ENCODE measurements around the gene TMCC3. TPM values are rescaled to one million over a fixed set of nuclear protein-coding genes. Genes with fewer than 3 reads are reported as not detected.

TMCC3 gene
- total RNA-seq, 2 experiments from 2014 or later, result 5.7 to 9.4 TPM

DNA sequence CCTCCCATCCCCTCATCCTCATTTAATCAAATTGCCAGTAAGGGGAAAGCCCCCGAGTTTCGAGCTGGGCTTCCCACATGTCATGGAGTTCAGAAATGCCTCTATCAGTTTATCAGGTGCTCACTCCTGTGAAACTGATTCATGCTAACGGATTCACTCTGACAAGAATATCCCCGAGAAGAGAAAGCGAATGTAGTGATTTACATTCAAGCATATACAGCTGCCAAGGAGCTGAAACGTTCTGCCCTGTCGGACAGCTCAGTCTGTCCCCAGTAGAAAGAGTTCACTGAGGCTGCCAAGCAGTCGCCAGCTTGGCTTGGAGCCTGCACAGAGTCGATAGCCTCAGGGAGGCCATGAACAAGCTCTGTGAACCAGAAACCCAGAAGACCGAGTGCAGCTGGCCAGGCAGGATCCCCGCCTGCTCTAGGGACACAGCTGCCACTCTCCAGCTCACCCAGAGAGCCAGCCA lies 88.4 kb downstream of the TMCC3 start:
- peak overlapping the region; percentile 97 for H2AFZ ChIP-seq (ENCODE audit: low read length)
- peak; percentile 40 for DNase-seq (ENCODE audit: low spot score)
- no peaks in the 10 kb centered on the region for H4K20me1 ChIP-seq (ENCODE audit: insufficient read depth, low read length)
- intact Hi-C loops (cut with micrococcal nuclease; ENCODE audit: unreplicated experiment), result loop anchor here (5.0 kb wide), 1 partner anchor 315 kb away; no protein-coding TSS in a partner anchor
- ChIA-PET CTCF (ENCODE audit: unreplicated experiment) (interaction anchor here (0.6 to 0.8 kb wide), 2 partner anchors 149 to 313 kb away, joined by 3 to 9 read pairs; no protein-coding TSS in a partner anchor), POLR2A (interaction anchor here (0.5 to 1.5 kb wide), 7 partner anchors 16 to 516 kb away, joined by 3 to 7 read pairs (median 4); no protein-coding TSS in a partner anchor)
- H3K36me3 ChIP-seq (ENCODE audit: insufficient read depth, low read length), result no peaks in the 10 kb centered on the region
- no peaks in the 10 kb centered on the region for H3K9me2 ChIP-seq (ENCODE audit: insufficient read depth, low read length)
- H3K4me2 ChIP-seq (ENCODE audit: low read length), result peak overlapping the region; percentile 65; the same call in 1 of the 2 replicates
- H3K4me3 ChIP-seq (ENCODE audit: low read depth, low read length, poor library complexity, severe bottlenecking), result peak overlapping the region; percentile 19
- BruUV-seq (replicated peaks), result no TSS peak
- no peak overlapping the region for H3K27ac ChIP-seq (ENCODE audit: low read depth, low read length, poor library complexity, severe bottlenecking)
- peaks cover 21% of the 10 kb centered on the region for H3K4me1 ChIP-seq (ENCODE audit: insufficient read depth, low read length, poor library complexity, severe bottlenecking)
- H3K9me3 ChIP-seq (ENCODE audit: low read length), result no peaks in the 10 kb centered on the region
- TF ChIP-seq, protein P1, sequence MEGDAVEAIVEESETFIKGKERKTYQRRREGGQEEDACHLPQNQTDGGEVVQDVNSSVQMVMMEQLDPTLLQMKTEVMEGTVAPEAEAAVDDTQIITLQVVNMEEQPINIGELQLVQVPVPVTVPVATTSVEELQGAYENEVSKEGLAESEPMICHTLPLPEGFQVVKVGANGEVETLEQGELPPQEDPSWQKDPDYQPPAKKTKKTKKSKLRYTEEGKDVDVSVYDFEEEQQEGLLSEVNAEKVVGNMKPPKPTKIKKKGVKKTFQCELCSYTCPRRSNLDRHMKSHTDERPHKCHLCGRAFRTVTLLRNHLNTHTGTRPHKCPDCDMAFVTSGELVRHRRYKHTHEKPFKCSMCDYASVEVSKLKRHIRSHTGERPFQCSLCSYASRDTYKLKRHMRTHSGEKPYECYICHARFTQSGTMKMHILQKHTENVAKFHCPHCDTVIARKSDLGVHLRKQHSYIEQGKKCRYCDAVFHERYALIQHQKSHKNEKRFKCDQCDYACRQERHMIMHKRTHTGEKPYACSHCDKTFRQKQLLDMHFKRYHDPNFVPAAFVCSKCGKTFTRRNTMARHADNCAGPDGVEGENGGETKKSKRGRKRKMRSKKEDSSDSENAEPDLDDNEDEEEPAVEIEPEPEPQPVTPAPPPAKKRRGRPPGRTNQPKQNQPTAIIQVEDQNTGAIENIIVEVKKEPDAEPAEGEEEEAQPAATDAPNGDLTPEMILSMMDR (conservative IDR thresholded peaks at IDR 0.05; ENCODE audit: low read length), result no peak
- TF ChIP-seq EZH2phosphoT487 (IDR thresholded peaks at IDR 0.05; ENCODE audit: borderline replicate concordance, low read depth, low read length), result no peak
- H3K79me2 ChIP-seq (ENCODE audit: insufficient read depth, low read depth, low read length), result no peaks in the 10 kb centered on the region

DNA sequence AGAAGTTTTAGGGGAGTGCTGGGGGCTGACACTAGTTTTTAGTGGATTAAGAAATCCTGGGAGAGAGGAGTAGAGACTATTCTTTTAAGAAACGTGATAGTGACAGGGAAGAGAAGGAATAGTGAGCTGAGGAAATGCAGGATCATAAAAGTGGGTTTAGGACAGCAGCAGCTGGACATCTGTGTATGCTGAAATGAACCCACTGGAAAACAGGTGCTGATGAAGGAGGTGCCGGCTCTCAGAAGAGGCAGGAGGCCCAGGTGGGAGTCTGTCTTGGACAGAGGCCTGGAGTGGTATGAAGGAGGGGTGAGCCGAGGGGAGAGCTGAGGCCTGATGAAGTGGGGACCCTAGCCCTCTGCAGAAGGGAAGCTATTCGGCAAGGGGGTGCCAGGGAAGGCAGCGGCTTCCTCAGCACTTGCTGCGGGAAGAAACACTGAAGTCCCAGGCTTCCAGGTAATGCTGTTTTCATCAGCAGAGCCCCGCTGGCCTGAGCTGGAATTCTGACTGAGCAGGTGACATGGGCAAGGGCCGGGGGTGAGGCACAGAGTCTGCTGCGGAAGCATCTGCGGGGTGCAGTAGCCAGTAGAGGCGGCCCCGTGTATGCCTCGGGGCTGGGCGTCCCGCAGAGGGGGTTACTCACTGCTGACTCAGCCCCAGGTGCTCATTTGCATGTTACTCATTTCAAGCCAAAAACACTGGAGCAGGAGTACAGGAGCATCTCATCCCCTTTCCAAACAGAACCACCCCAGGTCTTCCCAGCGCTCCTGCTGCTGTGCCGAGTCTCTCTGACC lies 89.7 kb downstream of the TMCC3 start:
- no peaks in the 10 kb centered on the region for H4K20me1 ChIP-seq (ENCODE audit: insufficient read depth, low read length)
- H3K4me3 ChIP-seq (ENCODE audit: low read depth, low read length, poor library complexity, severe bottlenecking), result peak overlapping the region; percentile 26
- H3K36me3 ChIP-seq (ENCODE audit: insufficient read depth, low read length), result no peaks in the 10 kb centered on the region
- CTCF ChIA-PET (ENCODE audit: unreplicated experiment), result no interaction called here
- peak overlapping the region; percentile 65 for H3K4me2 ChIP-seq (ENCODE audit: low read length)
- POLR2A ChIA-PET, result interaction anchor here (0.9 to 1.5 kb wide), 3 partner anchors 9 to 18 kb away, joined by 3 to 4 read pairs (median 4); no protein-coding TSS in a partner anchor
- peak overlapping the region; percentile 62 for H2AFZ ChIP-seq (ENCODE audit: low read length)
- H3K27ac ChIP-seq (ENCODE audit: low read depth, low read length, poor library complexity, severe bottlenecking), result no peak overlapping the region
- intact Hi-C loops (cut with micrococcal nuclease; ENCODE audit: unreplicated experiment), result loop anchor here (5.0 kb wide), 1 partner anchor 317 kb away; no protein-coding TSS in a partner anchor
- H3K9me3 ChIP-seq (ENCODE audit: low read length), result no peaks in the 10 kb centered on the region
- H3K79me2 ChIP-seq (ENCODE audit: insufficient read depth, low read depth, low read length), result no peaks in the 10 kb centered on the region
- no peaks in the 10 kb centered on the region for H3K9me2 ChIP-seq (ENCODE audit: insufficient read depth, low read length)
- TF ChIP-seq, protein P1 (conservative IDR thresholded peaks at IDR 0.05; ENCODE audit: low read length), result no peak
- BruUV-seq (replicated peaks), result no TSS peak
- peaks cover 21% of the 10 kb centered on the region for H3K4me1 ChIP-seq (ENCODE audit: insufficient read depth, low read length, poor library complexity, severe bottlenecking)
- DNase-seq (ENCODE audit: low spot score), result peak; percentile 62

DNA sequence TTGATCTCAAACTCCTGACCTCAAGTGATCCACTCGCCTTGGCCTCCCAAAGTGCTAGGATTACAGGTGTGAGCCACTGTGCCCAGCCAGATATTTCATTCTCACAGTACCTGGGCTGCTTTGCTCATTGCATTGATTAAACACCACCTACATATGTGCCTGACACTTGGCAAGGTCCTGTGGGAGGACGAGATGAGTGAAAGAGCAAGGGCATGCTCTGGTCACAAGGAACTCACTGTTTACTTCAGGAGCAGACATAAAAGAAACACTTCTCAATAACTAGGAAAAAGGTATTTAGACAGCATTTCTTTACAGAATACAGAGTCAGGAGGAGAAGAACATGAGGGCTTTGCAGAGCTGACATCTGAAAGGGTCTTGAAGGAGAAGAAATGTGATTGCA lies 91.7 kb downstream of the TMCC3 start:
- no peaks in the 10 kb centered on the region for H3K79me2 ChIP-seq (ENCODE audit: insufficient read depth, low read depth, low read length)
- no peak overlapping the region for H3K4me3 ChIP-seq (ENCODE audit: low read depth, low read length, poor library complexity, severe bottlenecking)
- H3K4me1 ChIP-seq (ENCODE audit: insufficient read depth, low read length, poor library complexity, severe bottlenecking), result peaks cover 21% of the 10 kb centered on the region
- no peak for DNase-seq (ENCODE audit: low spot score)
- H3K4me2 ChIP-seq (ENCODE audit: low read length), result no peak overlapping the region
- no peaks in the 10 kb centered on the region for H3K9me3 ChIP-seq (ENCODE audit: low read length)
- no peak overlapping the region for H3K27ac ChIP-seq (ENCODE audit: low read depth, low read length, poor library complexity, severe bottlenecking)
- intact Hi-C loops (cut with micrococcal nuclease; ENCODE audit: unreplicated experiment), result no loop called here
- no TSS peak for BruUV-seq (replicated peaks)
- CTCF ChIA-PET (ENCODE audit: unreplicated experiment), result no interaction called here
- H4K20me1 ChIP-seq (ENCODE audit: insufficient read depth, low read length), result no peaks in the 10 kb centered on the region
- POLR2A ChIA-PET, result interaction anchor here (0.6 kb wide), 1 partner anchor 13 kb away, joined by 3 read pairs; no protein-coding TSS in a partner anchor
- no peak overlapping the region for H2AFZ ChIP-seq (ENCODE audit: low read length)
- H3K9me2 ChIP-seq (ENCODE audit: insufficient read depth, low read length), result no peaks in the 10 kb centered on the region
- no peaks in the 10 kb centered on the region for H3K36me3 ChIP-seq (ENCODE audit: insufficient read depth, low read length)
- TF ChIP-seq EZH2phosphoT487 (IDR thresholded peaks at IDR 0.05; ENCODE audit: borderline replicate concordance, low read depth, low read length), result no peak
- TF ChIP-seq, protein P1 (conservative IDR thresholded peaks at IDR 0.05; ENCODE audit: low read length), result no peak

All from OCI-LY7 (cell line).